Keratinocyte (primary cell): ENCODE data around the gene BEAN1. TPM values are rescaled to one million over a fixed set of nuclear protein-coding genes. Genes with fewer than 3 reads are reported as not detected.

Source experiments
- DNase-seq: peaks from one replicate; pipeline ENCODE4 v3.0.0-alpha.2; 2011; ENCODE audit warnings: low read depth, missing footprints, low spot score
- FAIRE-seq: peaks from 2 replicates; lab custom pipeline; 2011; peaks lifted over from hg19 to GRCh38; lab: Jason Lieb, UNC
- H2AFZ ChIP-seq: 2 replicates; pipeline ENCODE4 v1.6.0; 2012; ENCODE audit warnings: low read length, control low read depth, inconsistent platforms; ENCODE audit not compliant: control insufficient read depth
- H3K27ac ChIP-seq: 2 replicates; pipeline ENCODE4 v1.5.1; 2011; ENCODE audit warnings: low read length; ENCODE audit not compliant: control insufficient read depth, insufficient read depth
- H3K27me3 ChIP-seq: 3 replicates; pipeline ENCODE4 v1.6.0; 2011; ENCODE audit warnings: low read length; ENCODE audit not compliant: control insufficient read depth, insufficient read depth; ENCODE audit errors: extremely low read depth
- H3K36me3 ChIP-seq, 2 experiments: 2 replicates in 1 of 2; 3 replicates in 1 of 2; pipeline ENCODE4 v1.5.1; 2011; ENCODE audit warnings: low read length in 2 of 2, mild to moderate bottlenecking in 1 of 2; ENCODE audit not compliant: control insufficient read depth in 2 of 2, insufficient read depth in 2 of 2; ENCODE audit errors: extremely low read depth in 1 of 2
- H3K4me1 ChIP-seq: 3 replicates; pipeline ENCODE4 v1.5.1; 2011; ENCODE audit warnings: low read length; ENCODE audit not compliant: control insufficient read depth, insufficient read depth; ENCODE audit errors: extremely low read depth
- H3K4me2 ChIP-seq: 3 replicates; pipeline ENCODE4 v1.6.0; 2011; ENCODE audit warnings: low read depth, low read length; ENCODE audit not compliant: control insufficient read depth, insufficient read depth; ENCODE audit errors: extremely low read depth
- H3K4me3 ChIP-seq, 3 experiments: fragments of 200-600 bp in 1 of 3; sonication (generic) in 1 of 3; 2 replicates in 2 of 3; 3 replicates in 1 of 3; pipeline ENCODE4 v1.5.1; 2011 to 2016; ENCODE audit warnings: low read length in 3 of 3, mild to moderate bottlenecking in 3 of 3, control low read depth in 2 of 3, inconsistent platforms in 1 of 3, low read depth in 1 of 3, mixed read lengths in 1 of 3, mixed run types in 1 of 3, moderate library complexity in 1 of 3; ENCODE audit not compliant: control insufficient read depth in 2 of 3, insufficient read depth in 2 of 3; ENCODE audit errors: extremely low read depth in 1 of 3
- H3K79me2 ChIP-seq: 2 replicates; pipeline ENCODE4 v1.6.0; 2012; ENCODE audit warnings: low read length; ENCODE audit not compliant: control insufficient read depth, insufficient read depth
- H3K9ac ChIP-seq: 3 replicates; pipeline ENCODE4 v1.6.0; 2011; ENCODE audit warnings: low read length; ENCODE audit not compliant: control insufficient read depth, insufficient read depth; ENCODE audit errors: extremely low read depth
- H3K9me1 ChIP-seq: 3 replicates; pipeline ENCODE4 v1.6.0; 2011; ENCODE audit warnings: low read length; ENCODE audit not compliant: control insufficient read depth, insufficient read depth; ENCODE audit errors: extremely low read depth
- H3K9me3 ChIP-seq: 2 replicates; pipeline ENCODE4 v1.5.1; 2012; ENCODE audit warnings: low read depth, low read length; ENCODE audit not compliant: control insufficient read depth
- H4K20me1 ChIP-seq: 3 replicates; pipeline ENCODE4 v1.6.0; 2011; ENCODE audit warnings: low read length; ENCODE audit not compliant: control insufficient read depth, insufficient read depth; ENCODE audit errors: extremely low read depth
- EZH2 ChIP-seq: IDR thresholded peaks from one replicate; pipeline ENCODE4 v1.6.1; 2012; ENCODE audit warnings: inconsistent platforms, mild to moderate bottlenecking, low read length, moderate library complexity
- dilution Hi-C: fragments of 300-500 bp; cut with MboI; formaldehyde crosslinking; loops from one replicate; pipeline ENCODE4 v1.7.0; 2020; ENCODE audit warnings: low sequenced_read_pairs; ENCODE audit not compliant: extremely low pct_ligation_motif_present
- polyA plus RNA-seq, 5 experiments: library from polyadenylated mRNA; depleted of rRNA in 3 of 5; stranded (reverse) in 3 of 5; stranded (forward) in 1 of 5; unstranded in 1 of 5; fragments of >200 nt; gene quantifications; 1 replicate in 1 of 5; 2 replicates in 3 of 5; 3 replicates in 1 of 5; pipeline versions ENCODE4 v1.2.1 to v1.2.3, GENCODE V29; 2011 to 2012; ENCODE audit warnings: missing spikeins in 2 of 5, low read depth in 1 of 5, low replicate concordance in 1 of 5
- TF ChIP-seq, protein P1 (sequence below), 3 experiments: IDR thresholded peaks in 1 of 3; conservative IDR thresholded peaks in 1 of 3; optimal IDR thresholded peaks in 1 of 3; 2 replicates in 2 of 3; 3 replicates in 1 of 3; pipeline versions ENCODE3 to v1.5.1; 2011; ENCODE audit warnings: low read length in 3 of 3, mild to moderate bottlenecking in 3 of 3, moderate library complexity in 2 of 3, control low read depth in 1 of 3, inconsistent platforms in 1 of 3; ENCODE audit not compliant: insufficient read depth in 2 of 3; ENCODE audit errors: extremely low read depth in 1 of 3

The BEAN1 gene
- polyA plus RNA-seq, 1 donor (not counting 4 experiments of a cell fraction or from before 2014, with no cell fraction given), result 0.24 TPM

DNA sequence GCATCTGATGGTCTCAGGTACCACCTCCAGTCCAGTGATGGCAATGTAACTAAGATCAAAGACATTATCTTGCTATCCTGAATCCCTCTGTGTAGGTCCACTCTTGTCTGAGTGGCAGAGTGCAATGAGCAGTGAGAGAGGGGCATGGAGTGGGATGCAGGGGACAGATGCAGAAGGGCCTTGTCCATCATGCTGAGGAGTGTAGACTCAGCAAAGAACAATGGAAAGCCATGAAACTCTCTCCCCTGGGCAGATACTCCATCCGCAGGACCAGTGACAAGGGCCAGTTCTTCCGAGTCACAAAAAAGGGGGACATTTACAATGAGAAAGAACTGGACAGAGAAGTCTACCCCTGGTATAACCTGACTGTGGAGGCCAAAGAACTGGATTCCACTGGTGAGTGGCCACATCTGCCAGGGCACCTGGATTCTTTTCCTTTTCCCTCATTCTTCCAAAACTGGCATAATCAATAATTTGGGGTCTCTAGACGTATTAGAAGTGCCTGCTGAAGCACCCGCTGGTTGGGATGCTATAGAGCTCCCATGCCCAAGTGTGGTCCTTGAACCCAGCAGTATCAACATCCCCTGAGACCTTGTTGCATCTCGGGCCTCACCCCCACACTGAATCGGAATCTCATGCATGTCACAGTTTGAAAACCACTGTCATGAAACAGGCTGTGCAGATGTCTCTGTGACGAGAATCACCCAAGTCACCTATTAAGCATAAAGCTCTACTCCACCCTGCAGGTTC, 31.1 kb upstream of the BEAN1 start:
- H2AFZ ChIP-seq, result no peak overlapping the region
- H3K9me1 ChIP-seq, result no peaks in the 10 kb centered on the region
- H3K4me1 ChIP-seq, result no peaks in the 10 kb centered on the region
- no peak overlapping the region for H3K27ac ChIP-seq
- dilution Hi-C loops, result no loop called here
- H4K20me1 ChIP-seq, result no peaks in the 10 kb centered on the region
- no peak overlapping the region for H3K4me2 ChIP-seq
- no peaks in the 10 kb centered on the region for H3K27me3 ChIP-seq
- no peaks in the 10 kb centered on the region for H3K36me3 ChIP-seq
- no peaks in the 10 kb centered on the region for H3K79me2 ChIP-seq
- TF ChIP-seq, protein P1, sequence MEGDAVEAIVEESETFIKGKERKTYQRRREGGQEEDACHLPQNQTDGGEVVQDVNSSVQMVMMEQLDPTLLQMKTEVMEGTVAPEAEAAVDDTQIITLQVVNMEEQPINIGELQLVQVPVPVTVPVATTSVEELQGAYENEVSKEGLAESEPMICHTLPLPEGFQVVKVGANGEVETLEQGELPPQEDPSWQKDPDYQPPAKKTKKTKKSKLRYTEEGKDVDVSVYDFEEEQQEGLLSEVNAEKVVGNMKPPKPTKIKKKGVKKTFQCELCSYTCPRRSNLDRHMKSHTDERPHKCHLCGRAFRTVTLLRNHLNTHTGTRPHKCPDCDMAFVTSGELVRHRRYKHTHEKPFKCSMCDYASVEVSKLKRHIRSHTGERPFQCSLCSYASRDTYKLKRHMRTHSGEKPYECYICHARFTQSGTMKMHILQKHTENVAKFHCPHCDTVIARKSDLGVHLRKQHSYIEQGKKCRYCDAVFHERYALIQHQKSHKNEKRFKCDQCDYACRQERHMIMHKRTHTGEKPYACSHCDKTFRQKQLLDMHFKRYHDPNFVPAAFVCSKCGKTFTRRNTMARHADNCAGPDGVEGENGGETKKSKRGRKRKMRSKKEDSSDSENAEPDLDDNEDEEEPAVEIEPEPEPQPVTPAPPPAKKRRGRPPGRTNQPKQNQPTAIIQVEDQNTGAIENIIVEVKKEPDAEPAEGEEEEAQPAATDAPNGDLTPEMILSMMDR (optimal IDR thresholded peaks at IDR 0.05 in 1 of 3, IDR thresholded peaks at IDR 0.05 in 1 of 3, conservative IDR thresholded peaks at IDR 0.05 in 1 of 3; ENCODE audit: extremely low read depth in 1 of 3, insufficient read depth in 2 of 3, low read length in 3 of 3), result peak in 1 of 3 experiments; percentile 24
- TF ChIP-seq EZH2, result no peak
- DNase-seq (no peak), FAIRE-seq (no peak)
- no peak overlapping the region for H3K9ac ChIP-seq
- no peaks in the 10 kb centered on the region for H3K9me3 ChIP-seq
- H3K4me3 ChIP-seq, result no peak overlapping the region

DNA sequence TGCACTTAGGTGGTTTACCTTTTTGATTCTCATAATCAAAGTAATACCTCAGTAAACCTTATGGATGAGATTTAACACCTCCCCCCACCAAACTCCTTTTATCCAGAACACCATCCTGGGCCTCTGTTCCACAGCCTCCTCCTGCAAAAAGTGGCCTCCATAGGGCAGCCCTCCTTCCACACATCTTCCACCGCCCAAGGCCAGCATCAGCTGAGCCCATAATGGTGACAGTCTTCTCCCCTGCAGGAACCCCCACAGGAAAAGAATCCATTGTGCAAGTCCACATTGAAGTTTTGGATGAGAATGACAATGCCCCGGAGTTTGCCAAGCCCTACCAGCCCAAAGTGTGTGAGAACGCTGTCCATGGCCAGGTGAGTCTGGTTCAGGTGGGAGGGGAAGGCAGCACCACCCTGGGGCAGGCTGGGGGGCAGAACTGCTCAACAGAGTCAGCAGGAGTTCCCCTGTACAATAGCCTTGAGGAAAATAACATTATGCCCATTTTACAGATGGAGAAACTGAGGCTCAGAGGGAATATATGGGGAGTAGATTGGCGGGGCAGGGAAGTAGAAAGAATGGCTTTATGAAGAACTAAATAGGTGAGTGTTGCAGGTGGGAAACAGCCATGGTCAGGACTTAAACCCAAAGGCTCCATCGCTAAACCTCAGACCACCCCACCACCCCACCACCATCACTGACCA, 29.2 kb upstream of the BEAN1 start:
- H2AFZ ChIP-seq, result no peak overlapping the region
- DNase-seq (no peak), FAIRE-seq (no peak)
- no peaks in the 10 kb centered on the region for H3K9me1 ChIP-seq
- H3K27me3 ChIP-seq, result no peaks in the 10 kb centered on the region
- no peaks in the 10 kb centered on the region for H3K36me3 ChIP-seq
- no peaks in the 10 kb centered on the region for H3K9me3 ChIP-seq
- H3K9ac ChIP-seq, result no peak overlapping the region
- no peaks in the 10 kb centered on the region for H3K79me2 ChIP-seq
- TF ChIP-seq EZH2, result no peak
- TF ChIP-seq, protein P1 (optimal IDR thresholded peaks at IDR 0.05 in 1 of 3, IDR thresholded peaks at IDR 0.05 in 1 of 3, conservative IDR thresholded peaks at IDR 0.05 in 1 of 3; ENCODE audit: extremely low read depth in 1 of 3, insufficient read depth in 2 of 3, low read length in 3 of 3), result no peak
- H3K4me3 ChIP-seq, result no peak overlapping the region
- no peak overlapping the region for H3K4me2 ChIP-seq
- no peak overlapping the region for H3K27ac ChIP-seq
- dilution Hi-C loops, result no loop called here
- no peaks in the 10 kb centered on the region for H4K20me1 ChIP-seq
- no peaks in the 10 kb centered on the region for H3K4me1 ChIP-seq
